SK-N-SH treated with all-trans-retinoic acid at 6 μM for 48 hours (cell line): ENCODE measurements around the gene ELFN2.

Source experiments
- ARNTL ChIP-seq: fragments of 450-650 bp; formaldehyde crosslinking; IDR thresholded peaks from 2 replicates; pipeline ENCODE4 v1.5.0; 2020; ENCODE audit warnings: low read depth, mild to moderate bottlenecking, moderate library complexity, borderline replicate concordance
- ZFP30 ChIP-seq: fragments of 450-650 bp; formaldehyde crosslinking; IDR thresholded peaks from 2 replicates; pipeline ENCODE4 v1.5.0; 2022; ENCODE audit warnings: mild to moderate bottlenecking, moderate library complexity
- TF ChIP-seq, protein P1 (sequence below): fragments of 250-450 bp; sonication (Bioruptor Pico); IDR thresholded peaks from 2 replicates; pipeline ENCODE4 v1.8.0; 2020; ENCODE audit warnings: mild to moderate bottlenecking, moderate library complexity, borderline replicate concordance

DNA sequence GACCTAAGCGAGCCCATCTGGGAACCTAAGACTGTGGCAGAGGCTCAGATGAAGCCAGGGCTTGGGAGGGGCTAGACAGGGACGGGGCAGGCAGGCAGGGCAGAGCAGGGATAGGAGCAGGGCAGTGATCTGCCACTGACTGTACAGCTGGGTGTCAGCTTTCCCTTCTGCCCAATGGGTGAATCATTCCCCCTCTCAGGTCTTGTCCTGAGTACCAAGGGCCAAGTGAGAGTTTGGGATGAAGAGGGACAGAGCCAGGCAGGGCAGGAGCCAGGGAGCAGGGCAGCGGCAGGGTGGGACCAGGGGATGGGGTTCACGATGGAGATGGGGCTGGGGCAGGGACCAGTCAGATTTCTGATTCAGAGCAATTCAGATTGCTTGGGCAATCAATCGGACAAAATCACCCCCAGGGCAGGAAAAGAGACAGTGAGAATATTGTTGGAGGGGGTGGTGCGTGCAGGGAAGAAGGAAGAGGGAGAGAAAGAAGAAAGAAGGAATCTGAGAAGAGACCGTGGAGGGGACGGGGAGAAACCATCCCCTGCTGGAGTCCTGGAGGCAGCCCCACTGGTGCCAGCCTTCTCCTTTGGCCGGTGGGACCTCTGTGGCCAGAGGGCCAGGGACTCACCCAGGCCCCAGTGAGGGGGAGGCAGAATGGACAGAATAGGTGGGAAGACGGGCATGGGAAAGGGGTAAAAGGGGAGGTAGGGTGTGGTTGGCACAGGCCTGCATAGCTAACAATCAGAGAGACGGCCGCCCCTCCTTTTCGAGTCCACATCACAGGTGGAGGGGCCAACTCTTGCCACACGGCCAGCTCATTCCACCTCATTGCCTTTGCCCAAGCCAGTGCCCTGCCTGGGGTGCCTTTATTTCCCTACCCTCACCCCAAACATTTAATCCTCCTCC is 97.8 kb downstream of the ELFN2 start:
- TF ChIP-seq ZFP30 (CRISPR knock-in tag) (no peak), ARNTL (CRISPR knock-in tag) (no peak)
- TF ChIP-seq, protein P1, sequence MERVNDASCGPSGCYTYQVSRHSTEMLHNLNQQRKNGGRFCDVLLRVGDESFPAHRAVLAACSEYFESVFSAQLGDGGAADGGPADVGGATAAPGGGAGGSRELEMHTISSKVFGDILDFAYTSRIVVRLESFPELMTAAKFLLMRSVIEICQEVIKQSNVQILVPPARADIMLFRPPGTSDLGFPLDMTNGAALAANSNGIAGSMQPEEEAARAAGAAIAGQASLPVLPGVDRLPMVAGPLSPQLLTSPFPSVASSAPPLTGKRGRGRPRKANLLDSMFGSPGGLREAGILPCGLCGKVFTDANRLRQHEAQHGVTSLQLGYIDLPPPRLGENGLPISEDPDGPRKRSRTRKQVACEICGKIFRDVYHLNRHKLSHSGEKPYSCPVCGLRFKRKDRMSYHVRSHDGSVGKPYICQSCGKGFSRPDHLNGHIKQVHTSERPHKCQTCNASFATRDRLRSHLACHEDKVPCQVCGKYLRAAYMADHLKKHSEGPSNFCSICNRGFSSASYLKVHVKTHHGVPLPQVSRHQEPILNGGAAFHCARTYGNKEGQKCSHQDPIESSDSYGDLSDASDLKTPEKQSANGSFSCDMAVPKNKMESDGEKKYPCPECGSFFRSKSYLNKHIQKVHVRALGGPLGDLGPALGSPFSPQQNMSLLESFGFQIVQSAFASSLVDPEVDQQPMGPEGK (CRISPR knock-in tag) = no peak
